ENCODE measurements around the gene CLEC16A.

CLEC16A gene

DNA sequence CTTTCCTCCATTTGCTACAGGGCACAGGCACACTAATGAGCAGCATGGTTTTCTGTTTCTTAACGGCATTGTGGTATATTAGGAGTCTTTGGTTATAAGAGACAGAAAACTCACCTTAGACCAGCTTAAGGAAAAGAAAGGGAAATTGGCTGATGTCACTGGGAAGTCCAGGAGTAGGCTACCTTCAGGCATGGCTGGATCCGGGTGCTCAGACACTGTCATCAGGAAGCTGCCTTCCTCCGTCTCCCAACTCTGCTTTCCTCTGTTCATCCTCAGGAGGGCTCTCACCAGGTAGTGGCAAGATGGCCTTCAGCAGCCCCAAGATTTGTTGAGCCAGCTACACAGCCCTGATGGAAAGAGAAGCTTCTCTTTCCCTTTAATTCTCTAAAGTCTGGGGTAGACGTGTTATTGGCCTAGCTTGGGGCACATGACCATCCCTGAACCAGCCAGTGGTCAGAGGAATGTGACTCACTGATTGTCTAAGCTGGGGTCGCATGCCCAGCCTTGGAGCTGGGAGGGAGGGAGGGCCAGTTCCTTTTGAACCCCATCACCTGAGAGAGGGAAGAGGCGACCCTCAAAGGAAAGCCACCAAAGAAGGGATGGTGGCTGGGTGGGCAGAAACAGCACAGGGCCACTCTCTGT, 117.4 kb downstream of the CLEC16A start:
- peaks cover 84% of the 10 kb centered on the region for H3K36me3 ChIP-seq
- peaks cover 7 to 8% of the 10 kb centered on the region in 2 experiments for H3K4me1 ChIP-seq (ENCODE audit: control insufficient read depth in 1 of 2, insufficient read depth in 1 of 2, low read depth in 1 of 2, low read length in 1 of 2)
- TF ChIP-seq, protein P1, sequence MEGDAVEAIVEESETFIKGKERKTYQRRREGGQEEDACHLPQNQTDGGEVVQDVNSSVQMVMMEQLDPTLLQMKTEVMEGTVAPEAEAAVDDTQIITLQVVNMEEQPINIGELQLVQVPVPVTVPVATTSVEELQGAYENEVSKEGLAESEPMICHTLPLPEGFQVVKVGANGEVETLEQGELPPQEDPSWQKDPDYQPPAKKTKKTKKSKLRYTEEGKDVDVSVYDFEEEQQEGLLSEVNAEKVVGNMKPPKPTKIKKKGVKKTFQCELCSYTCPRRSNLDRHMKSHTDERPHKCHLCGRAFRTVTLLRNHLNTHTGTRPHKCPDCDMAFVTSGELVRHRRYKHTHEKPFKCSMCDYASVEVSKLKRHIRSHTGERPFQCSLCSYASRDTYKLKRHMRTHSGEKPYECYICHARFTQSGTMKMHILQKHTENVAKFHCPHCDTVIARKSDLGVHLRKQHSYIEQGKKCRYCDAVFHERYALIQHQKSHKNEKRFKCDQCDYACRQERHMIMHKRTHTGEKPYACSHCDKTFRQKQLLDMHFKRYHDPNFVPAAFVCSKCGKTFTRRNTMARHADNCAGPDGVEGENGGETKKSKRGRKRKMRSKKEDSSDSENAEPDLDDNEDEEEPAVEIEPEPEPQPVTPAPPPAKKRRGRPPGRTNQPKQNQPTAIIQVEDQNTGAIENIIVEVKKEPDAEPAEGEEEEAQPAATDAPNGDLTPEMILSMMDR (IDR thresholded peaks at IDR 0.05): no peak
- H3K27me3 ChIP-seq: no peaks in the 10 kb centered on the region
- no peak overlapping the region for H3K4me3 ChIP-seq (ENCODE audit: low read depth in 1 of 2, low read length in 1 of 2)
- no peak overlapping the region for H3K27ac ChIP-seq
- no peaks in the 10 kb centered on the region for H3K9me3 ChIP-seq

DNA sequence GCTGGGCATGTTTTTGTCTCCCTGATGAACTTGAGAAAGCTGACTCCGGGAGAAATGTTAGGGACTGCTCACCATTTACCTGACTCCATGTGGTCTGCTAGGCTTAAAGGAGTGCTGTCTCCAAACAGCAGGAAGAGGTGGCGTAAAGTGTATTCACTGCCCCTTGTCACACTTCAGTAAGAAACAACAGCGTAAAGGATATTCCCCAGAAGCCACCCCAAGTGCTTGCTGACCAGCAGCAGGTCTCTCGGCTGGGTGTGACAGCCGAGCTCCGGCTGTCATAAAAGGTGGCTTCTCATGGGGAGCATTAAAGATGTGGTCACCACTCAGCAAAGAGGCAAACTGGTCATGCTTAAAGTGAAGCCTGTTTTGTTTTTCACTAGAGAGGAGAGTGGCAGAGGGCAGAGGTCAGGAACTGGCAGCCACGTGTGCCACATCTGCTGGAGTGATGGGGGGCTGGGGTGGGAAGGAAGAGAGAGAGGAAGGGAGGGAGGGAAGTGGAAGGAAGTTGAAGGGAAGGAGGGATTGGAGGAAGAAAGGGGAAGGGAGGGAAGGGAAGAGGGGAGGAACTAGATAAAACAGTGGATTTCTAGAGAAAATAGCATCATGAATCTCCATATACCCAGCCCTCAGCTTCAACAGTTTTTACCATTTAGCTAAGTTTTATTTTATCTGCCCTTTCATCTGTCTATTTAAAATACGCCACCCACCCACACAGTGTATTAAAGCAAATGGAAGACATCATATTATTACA, 119.3 kb downstream of the CLEC16A start:
- TF ChIP-seq, protein P1 (IDR thresholded peaks at IDR 0.05): no peak
- Histone ChIP-seq H3K36me3 (peaks cover 88% of the 10 kb centered on the region), H3K27me3 (no peaks in the 10 kb centered on the region), H3K9me3 (no peaks in the 10 kb centered on the region), H3K4me1 (ENCODE audit: control insufficient read depth in 1 of 2, insufficient read depth in 1 of 2, low read depth in 1 of 2, low read length in 1 of 2) (peaks cover 7 to 8% of the 10 kb centered on the region in 2 experiments), H3K4me3 (ENCODE audit: low read depth in 1 of 2, low read length in 1 of 2) (no peak overlapping the region), H3K27ac (no peak overlapping the region)

DNA sequence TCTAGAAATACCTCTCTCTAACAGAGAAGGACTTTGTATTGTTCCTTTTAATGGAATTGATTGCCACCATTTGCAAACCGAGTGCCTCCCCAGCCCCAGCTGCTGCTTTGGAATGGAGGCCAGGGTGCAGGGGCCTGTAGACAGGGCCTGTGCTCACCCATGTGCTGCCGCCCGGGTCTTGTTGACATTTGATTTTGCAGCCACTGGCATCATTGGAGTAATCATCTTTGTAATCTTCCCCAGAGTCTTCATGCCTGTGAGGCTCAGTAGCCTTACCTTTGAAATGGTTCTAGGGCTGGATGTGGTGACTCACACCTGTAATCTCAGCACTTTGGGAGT, 119.8 kb downstream of the CLEC16A start:
- H3K27ac ChIP-seq: no peak overlapping the region
- H3K36me3 ChIP-seq: peaks cover 86% of the 10 kb centered on the region
- TF ChIP-seq, protein P1 (IDR thresholded peaks at IDR 0.05): no peak
- H3K4me1 ChIP-seq (ENCODE audit: control insufficient read depth in 1 of 2, insufficient read depth in 1 of 2, low read depth in 1 of 2, low read length in 1 of 2): peaks cover 7 to 8% of the 10 kb centered on the region in 2 experiments
- no peaks in the 10 kb centered on the region for H3K27me3 ChIP-seq
- no peaks in the 10 kb centered on the region for H3K9me3 ChIP-seq
- no peak overlapping the region for H3K4me3 ChIP-seq (ENCODE audit: low read depth in 1 of 2, low read length in 1 of 2)

GRCh38 chr16:11064851-11065250, 120.5 kb downstream of the CLEC16A start:
- Histone ChIP-seq H3K36me3 (peaks cover 83% of the 10 kb centered on the region), H3K27me3 (no peaks in the 10 kb centered on the region), H3K4me1 (ENCODE audit: control insufficient read depth in 1 of 2, insufficient read depth in 1 of 2, low read depth in 1 of 2, low read length in 1 of 2) (peaks cover 7 to 8% of the 10 kb centered on the region in 2 experiments), H3K27ac (no peak overlapping the region), H3K4me3 (ENCODE audit: low read depth in 1 of 2, low read length in 1 of 2) (no peak overlapping the region), H3K9me3 (no peaks in the 10 kb centered on the region)
- TF ChIP-seq, protein P1 (IDR thresholded peaks at IDR 0.05): no peak

DNA sequence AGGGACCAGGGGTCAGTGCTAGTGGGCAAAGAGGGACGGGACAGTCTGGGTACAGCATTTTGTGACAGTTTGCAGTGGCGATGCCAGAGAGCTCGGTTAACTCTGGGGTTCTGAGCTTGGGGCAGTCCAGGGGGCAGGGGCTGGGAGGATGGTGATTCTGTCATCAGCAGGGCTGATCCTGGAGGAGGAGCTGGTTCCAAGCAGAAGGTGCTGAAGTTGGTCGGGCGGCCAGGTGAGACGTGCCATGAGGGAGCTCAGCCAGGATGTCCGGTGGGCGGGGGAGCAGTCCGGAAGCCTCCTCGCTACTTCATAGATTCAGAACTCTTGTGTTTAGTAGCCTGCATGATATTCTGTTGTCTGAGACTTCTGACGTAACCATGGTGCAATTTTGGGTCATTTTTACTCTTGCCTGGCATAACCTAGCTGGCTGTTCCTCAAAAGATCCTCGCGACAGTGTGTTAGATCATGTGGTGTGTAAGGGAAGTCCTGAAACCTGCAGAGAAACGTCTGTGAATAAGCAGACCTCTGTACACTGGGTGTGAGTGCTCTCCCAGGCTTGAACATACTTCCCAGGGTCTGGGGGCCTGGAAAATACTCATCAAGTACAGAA, 122.0 kb downstream of the CLEC16A start:
- no peak overlapping the region for H3K4me3 ChIP-seq (ENCODE audit: low read depth in 1 of 2, low read length in 1 of 2)
- peaks cover 77% of the 10 kb centered on the region for H3K36me3 ChIP-seq
- peak overlapping the region; percentile 5 for H3K27ac ChIP-seq
- H3K4me1 ChIP-seq (ENCODE audit: control insufficient read depth in 1 of 2, insufficient read depth in 1 of 2, low read depth in 1 of 2, low read length in 1 of 2): peaks cover 7 to 8% of the 10 kb centered on the region in 2 experiments
- H3K27me3 ChIP-seq: no peaks in the 10 kb centered on the region
- H3K9me3 ChIP-seq: no peaks in the 10 kb centered on the region
- TF ChIP-seq, protein P1 (IDR thresholded peaks at IDR 0.05): no peak

Measured in neutrophil (primary cell).